ENCODE data around the gene FAM25G. TPM values are rescaled to one million over a fixed set of nuclear protein-coding genes. Genes with fewer than 3 reads are reported as not detected.
A peak's percentile ranks its signal among the peaks of the same experiment; 100 is the strongest.

FAM25G gene
- total RNA-seq, 1 donor from 2014 or later, result not detected

DNA sequence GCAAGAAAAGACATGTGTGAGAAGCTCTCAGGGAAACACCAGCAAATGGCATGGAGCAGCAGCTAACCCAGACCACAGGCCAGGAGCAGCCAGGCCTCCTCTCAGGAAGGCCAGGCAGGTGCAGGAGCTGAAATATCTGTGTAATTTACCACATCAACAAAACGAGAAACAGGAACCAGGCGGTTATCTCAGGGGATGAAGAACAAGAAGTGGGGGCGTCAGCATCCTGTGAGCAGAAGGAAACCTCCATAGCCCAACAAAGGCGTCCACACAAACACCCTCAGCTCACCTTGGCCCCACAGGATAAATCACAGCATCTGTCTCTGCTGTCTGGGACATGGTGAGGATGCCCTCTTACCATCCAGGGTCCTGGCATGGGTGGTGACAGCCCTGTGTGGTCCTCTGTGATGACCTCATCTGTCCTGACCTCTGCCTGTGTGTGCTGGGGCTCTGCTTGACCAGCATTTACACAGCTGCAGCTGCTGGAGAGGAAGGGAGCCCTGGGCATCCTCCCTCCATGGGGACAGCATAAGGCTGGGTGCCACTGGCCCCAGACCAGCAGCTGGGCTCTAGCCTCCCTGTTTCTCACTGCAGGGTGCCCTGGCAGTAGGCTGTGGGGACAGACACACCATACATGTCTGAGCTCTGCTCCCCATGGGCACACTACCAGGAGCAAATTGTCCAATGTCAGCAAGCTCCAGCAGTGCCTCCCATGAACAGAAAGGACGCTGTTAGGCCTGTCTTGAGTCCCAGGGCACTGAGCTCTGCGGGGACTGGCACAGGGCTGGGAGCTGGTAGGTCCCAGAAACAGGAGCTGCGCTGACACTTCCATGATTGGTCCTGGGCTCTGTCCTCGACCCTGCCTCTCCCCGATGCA is 42.2 kb downstream of the FAM25G start:
- DNase-seq (ENCODE audit: low read depth in 2 of 2), result no peak

DNA sequence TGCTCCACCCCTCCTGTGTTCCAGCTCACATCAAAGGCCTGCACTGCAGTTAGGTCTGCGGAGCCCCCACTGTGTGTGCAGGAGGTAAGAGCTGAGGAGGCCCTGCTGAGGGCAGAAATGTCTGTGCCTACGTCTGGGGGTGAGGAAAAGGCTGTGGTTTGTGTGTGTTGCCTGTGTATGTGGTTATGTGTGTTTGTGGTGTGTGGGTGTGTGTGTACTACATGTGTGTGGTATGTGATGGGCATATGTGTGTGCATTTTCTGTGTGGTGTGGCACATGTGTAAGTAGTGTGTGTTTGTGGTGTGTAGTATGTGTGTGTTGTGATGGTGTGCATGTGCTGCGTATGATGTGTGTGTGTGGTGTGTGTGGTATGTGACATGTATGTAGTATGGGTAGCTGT is 43.8 kb downstream of the FAM25G start:
- DNase-seq (ENCODE audit: low read depth in 2 of 2), result no peak

DNA sequence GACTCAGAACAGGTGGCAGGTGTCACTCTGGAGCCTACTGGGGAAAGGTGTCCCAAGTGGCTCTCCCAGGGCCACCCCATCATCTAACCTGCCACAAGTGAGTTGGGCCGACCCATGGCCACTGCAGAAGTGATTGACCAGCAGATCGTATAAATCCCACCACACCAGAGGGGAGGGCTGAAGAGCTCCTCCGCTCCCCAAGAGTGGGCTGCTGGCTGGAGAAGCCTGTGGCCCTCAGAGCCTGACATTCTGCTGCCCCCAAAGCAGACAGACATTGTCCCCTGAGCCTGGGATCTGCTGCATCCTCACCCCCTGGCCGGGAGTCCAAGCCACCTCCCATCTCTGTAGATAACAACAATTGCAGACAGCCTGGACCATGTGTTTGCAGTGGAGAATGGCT is 44.3 kb downstream of the FAM25G start:
- no peak for DNase-seq (ENCODE audit: low read depth in 2 of 2)

DNA sequence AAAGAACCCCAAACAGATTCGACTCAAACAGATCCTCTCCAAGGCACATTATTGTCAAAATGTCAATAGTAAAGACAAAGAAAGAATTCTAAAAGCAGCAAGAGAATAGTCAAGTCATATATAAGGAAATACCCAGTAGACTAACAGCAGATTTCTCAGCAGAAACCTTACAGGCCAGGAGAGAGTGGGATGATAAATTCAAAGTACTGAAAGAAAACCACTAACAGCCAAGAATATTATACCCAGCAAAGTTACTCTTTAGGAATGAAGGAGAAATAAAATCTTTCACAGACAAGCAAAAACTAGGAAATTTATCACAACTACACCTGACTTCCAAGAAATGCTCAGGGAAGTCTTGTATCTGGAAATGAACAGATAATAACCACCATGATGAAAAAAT is 45.8 kb downstream of the FAM25G start:
- no peak for DNase-seq (ENCODE audit: low read depth in 2 of 2)

DNA sequence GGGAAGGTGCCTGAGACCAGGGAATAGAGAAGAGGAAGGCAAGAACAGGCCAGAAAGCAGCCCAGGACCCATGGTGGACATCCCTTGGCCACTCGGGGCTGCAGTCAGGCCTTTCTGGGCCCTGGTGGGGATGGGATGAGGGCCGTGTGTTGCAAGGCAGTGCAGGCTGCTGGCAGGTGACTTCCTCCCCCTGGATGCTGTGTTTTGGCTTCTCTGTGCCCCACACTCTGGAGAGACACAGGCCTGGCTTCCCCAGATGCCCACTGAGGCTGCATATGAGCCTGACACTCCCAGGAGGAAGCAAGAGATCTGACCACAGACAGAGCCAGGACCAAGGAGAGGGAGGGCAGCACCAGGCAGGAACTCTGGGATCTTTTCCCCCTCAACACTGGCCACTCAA is 47.5 kb downstream of the FAM25G start:
- DNase-seq (ENCODE audit: low read depth in 2 of 2), result no peak

DNA sequence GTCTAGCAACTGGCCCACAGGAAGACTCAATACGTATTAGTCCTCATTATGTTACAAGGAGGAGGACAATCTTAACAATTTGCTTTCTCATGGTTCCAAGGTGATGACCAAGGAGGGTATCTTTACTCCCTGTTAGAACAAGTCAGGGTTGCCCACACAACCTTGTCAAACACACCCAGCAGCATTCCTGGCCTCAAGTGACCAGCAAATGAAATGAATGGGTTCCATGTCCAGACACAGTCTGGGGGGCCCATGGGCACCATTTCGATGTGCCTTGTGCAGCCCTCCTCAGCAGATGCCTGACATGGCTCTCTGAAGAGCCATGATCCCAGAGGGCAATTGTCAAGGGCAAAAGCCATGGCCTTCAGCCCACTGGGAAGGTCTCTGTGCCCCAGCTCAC is 48.4 kb downstream of the FAM25G start:
- DNase-seq (ENCODE audit: low read depth in 2 of 2), result no peak

- DNase-seq (ENCODE audit: low read depth in 2 of 2), result no peak
Observed at GRCh38 chr10:47442351-47442750, 49.1 kb downstream of the FAM25G start.

- DNase-seq (ENCODE audit: low read depth in 2 of 2), result no peak
Observed at GRCh38 chr10:47441938-47442337, 49.6 kb downstream of the FAM25G start.

DNA sequence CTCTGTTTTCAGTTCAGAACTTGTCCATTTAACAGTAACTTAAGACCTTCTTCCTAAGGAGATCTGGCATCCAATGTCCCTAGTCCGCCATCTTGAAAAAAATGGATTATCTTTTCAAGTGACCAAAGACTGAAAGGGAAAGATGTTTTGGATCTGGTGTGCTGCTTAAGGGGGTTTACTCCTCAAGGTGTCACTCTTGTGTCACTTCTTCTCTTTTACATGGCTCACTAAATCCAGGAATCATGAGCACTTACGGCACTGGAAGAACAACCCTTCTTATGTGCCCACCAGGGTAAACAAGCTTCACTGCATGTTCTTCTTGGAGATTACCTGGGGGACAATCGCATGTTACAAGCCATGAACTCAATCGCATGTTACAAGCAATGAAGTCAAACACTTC is 51.3 kb downstream of the FAM25G start:
- no peak for DNase-seq (ENCODE audit: low read depth in 2 of 2)

DNA sequence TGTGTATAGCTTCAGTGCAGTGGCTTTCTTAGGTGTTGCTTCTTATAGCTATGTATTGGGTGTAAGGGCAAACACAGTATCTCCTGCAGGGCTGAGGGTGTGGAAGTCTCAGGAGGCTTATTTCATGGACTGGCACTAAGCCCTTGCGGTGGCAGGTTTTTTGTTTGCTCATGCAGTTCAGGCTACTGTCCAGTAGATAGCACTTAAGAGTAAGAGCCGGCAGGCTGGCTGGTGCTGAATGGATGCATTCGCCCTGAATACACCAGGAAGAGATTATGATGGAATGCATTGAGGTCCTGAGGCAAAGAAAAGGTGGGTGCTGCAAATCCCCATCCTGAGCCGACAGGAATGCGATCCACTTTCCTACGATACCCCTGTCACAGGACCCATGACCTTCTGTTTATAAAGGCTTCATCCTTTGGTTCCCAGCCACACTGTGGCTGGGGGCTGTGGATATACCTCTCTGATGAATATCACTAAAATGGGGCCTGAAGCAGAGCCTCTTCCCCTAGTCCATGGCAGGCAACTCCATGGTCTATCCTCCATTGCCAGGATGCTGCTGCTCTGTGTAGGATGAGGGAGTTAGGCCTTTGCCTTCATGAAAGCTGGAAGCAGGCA is 52.5 kb downstream of the FAM25G start:
- peak; percentile 72 to 74 for DNase-seq (ENCODE audit: low read depth in 2 of 2)

Other genes starting within 250 kb of the FAM25G start
- gene GDF10, start 191.5 kb downstream of the FAM25G start, total RNA-seq, result under 0.01 TPM in 1 of 2 replicates, not detected in the other
- not detected in 2 replicates for gene GDF2, start 169.2 kb downstream of the FAM25G start, total RNA-seq
- not detected in 2 replicates for gene RBP3, start 143.3 kb downstream of the FAM25G start, total RNA-seq
- under 0.01 TPM in 2 replicates for gene ZNF488, start 107.4 kb downstream of the FAM25G start, total RNA-seq
- under 0.01 TPM in 1 of 2 replicates, not detected in the other for gene ANXA8, start 7.6 kb downstream of the FAM25G start, total RNA-seq
- 0.65 and 0.79 TPM in 2 replicates for gene AGAP9, start 31.9 kb upstream of the FAM25G start, total RNA-seq